IMR-90 (cell line): ENCODE data around the gene HMGB3. TPM values are rescaled to one million over a fixed set of nuclear protein-coding genes. Genes with fewer than 3 reads are reported as not detected.

Source experiments
- ATAC-seq: fragments of 200-7000 bp; cut with Tn5 transposase; 2 replicates; pipeline ENCODE4 v1.9.1; 2020; ENCODE audit warnings: low read depth, mild to moderate bottlenecking, moderate library complexity
- BruUV-seq: library from RNA; stranded (reverse); fragments of 400-500 nt; replicated peaks from 2 replicates; lab custom pipeline; 2021; lab: Mats Ljungman, UMichigan
- CTCF ChIA-PET: fragments of 300-600 bp; formaldehyde crosslinking; extraction: SDS; loops from one replicate; lab custom pipeline; 2021; ENCODE audit warnings: antibody characterized with exemption; lab: Yijun Ruan, JAX
- POLR2A ChIA-PET: fragments of 300-600 bp; sonication (Branson Sonifier 250); formaldehyde crosslinking; loops from one replicate; lab custom pipeline; 2022; ENCODE audit warnings: antibody characterized with exemption; ENCODE audit not compliant: unreplicated experiment; lab: Charles Lee
- DNase-seq: peaks from one replicate; pipeline ENCODE4 v3.0.0; 2013
- H2AFZ ChIP-seq: replicated peaks from 2 replicates; pipeline ENCODE3; 2013; ENCODE audit warnings: low read length, mild to moderate bottlenecking; ENCODE audit not compliant: poor library complexity
- H2AK5ac ChIP-seq: 2 replicates; pipeline ENCODE4 v1.6.1; 2013; ENCODE audit warnings: low read depth, low read length, inconsistent platforms
- H2AK9ac ChIP-seq: replicated peaks from 2 replicates; pipeline ENCODE3; 2013; ENCODE audit warnings: mild to moderate bottlenecking, low read depth, low read length, moderate library complexity; ENCODE audit not compliant: poor library complexity
- H2BK120ac ChIP-seq: 2 replicates; pipeline ENCODE4 v1.6.1; 2013; ENCODE audit warnings: low read depth, low read length, inconsistent platforms
- H2BK15ac ChIP-seq: 3 replicates; pipeline ENCODE4 v1.6.1; 2013; ENCODE audit warnings: low read depth, low read length, inconsistent platforms
- H2BK20ac ChIP-seq: 2 replicates; pipeline ENCODE4 v1.6.1; 2013; ENCODE audit warnings: low read depth, mild to moderate bottlenecking, inconsistent platforms, low read length, moderate library complexity
- H2BK5ac ChIP-seq: 2 replicates; pipeline ENCODE4 v1.6.1; 2013; ENCODE audit warnings: mild to moderate bottlenecking, low read depth, low read length, inconsistent platforms; ENCODE audit not compliant: poor library complexity, severe bottlenecking
- H3K14ac ChIP-seq: replicated peaks from 2 replicates; pipeline ENCODE4 v1.6.1; 2013; ENCODE audit warnings: low read depth, low read length, inconsistent platforms
- H3K18ac ChIP-seq: 2 replicates; pipeline ENCODE4 v1.6.1; 2013; ENCODE audit warnings: low read depth, low read length, control low read depth
- H3K23ac ChIP-seq: 2 replicates; pipeline ENCODE4 v1.6.1; 2013; ENCODE audit warnings: low read depth, low read length, inconsistent platforms
- H3K27ac ChIP-seq: 2 replicates; pipeline ENCODE4 v1.5.1; 2013; ENCODE audit warnings: mild to moderate bottlenecking, control low read depth, low read length; ENCODE audit not compliant: insufficient read depth
- H3K27me3 ChIP-seq: 2 replicates; pipeline ENCODE4 v1.6.1; 2013; ENCODE audit warnings: low read length; ENCODE audit not compliant: control insufficient read depth, insufficient read depth
- H3K36me3 ChIP-seq: 2 replicates; pipeline ENCODE4 v1.6.1; 2013; ENCODE audit warnings: low read length, mixed read lengths; ENCODE audit not compliant: control insufficient read depth, insufficient read depth
- H3K4ac ChIP-seq: 2 replicates; pipeline ENCODE4 v1.6.1; 2013; ENCODE audit warnings: low read depth, low read length, inconsistent platforms
- H3K4me1 ChIP-seq: 2 replicates; pipeline ENCODE4 v1.6.1; 2013; ENCODE audit warnings: low read length, mixed read lengths; ENCODE audit not compliant: control insufficient read depth, insufficient read depth
- H3K4me2 ChIP-seq: 2 replicates; pipeline ENCODE4 v1.6.1; 2013; ENCODE audit warnings: low read depth, mild to moderate bottlenecking, control low read depth, low read length, moderate library complexity
- H3K4me3 ChIP-seq: 2 replicates; pipeline ENCODE4 v1.5.1; 2013; ENCODE audit warnings: low read depth, mild to moderate bottlenecking, control low read depth, low read length, moderate library complexity; ENCODE audit not compliant: insufficient read depth
- H3K56ac ChIP-seq: 2 replicates; pipeline ENCODE4 v1.6.1; 2013; ENCODE audit warnings: low read length, inconsistent platforms; ENCODE audit not compliant: insufficient read depth; ENCODE audit errors: extremely low read depth
- H3K79me1 ChIP-seq, 2 experiments: 2 replicates each; pipeline ENCODE4 v1.6.1; 2013; ENCODE audit warnings: low read length in 2 of 2, inconsistent platforms in 1 of 2, low read depth in 1 of 2
- H3K9ac ChIP-seq: 2 replicates; pipeline ENCODE4 v1.6.1; 2013; ENCODE audit warnings: low read depth, low read length, control low read depth
- H3K9me1 ChIP-seq: 2 replicates; pipeline ENCODE4 v1.6.1; 2013; ENCODE audit warnings: low read length, inconsistent platforms; ENCODE audit not compliant: insufficient read depth
- H3K9me3 ChIP-seq: 2 replicates; pipeline ENCODE4 v1.6.1; 2013; ENCODE audit warnings: low read length; ENCODE audit not compliant: control insufficient read depth, insufficient read depth
- H4K20me1 ChIP-seq: 2 replicates; pipeline ENCODE4 v1.6.1; 2013; ENCODE audit warnings: low read length, inconsistent platforms; ENCODE audit not compliant: insufficient read depth
- H4K5ac ChIP-seq: 2 replicates; pipeline ENCODE4 v1.6.1; 2013; ENCODE audit warnings: mild to moderate bottlenecking, low read depth, low read length, control low read depth
- H4K8ac ChIP-seq, 2 experiments: 2 replicates each; pipeline ENCODE4 v1.6.1; 2013; ENCODE audit warnings: low read depth in 2 of 2, low read length in 2 of 2, control low read depth in 1 of 2, inconsistent platforms in 1 of 2
- H4K91ac ChIP-seq: 2 replicates; pipeline ENCODE4 v1.6.1; 2013; ENCODE audit warnings: low read depth, low read length, inconsistent platforms; ENCODE audit not compliant: insufficient read depth
- CEBPB ChIP-seq: IDR thresholded peaks from 2 replicates; pipeline ENCODE4 v1.6.1; 2012; ENCODE audit warnings: low read depth, low read length, improper control_type of control experiment
- CHD1 ChIP-seq: IDR thresholded peaks from 2 replicates; pipeline ENCODE4 v1.6.1; 2012; ENCODE audit warnings: low read depth, low read length, improper control_type of control experiment
- MXI1 ChIP-seq: IDR thresholded peaks from 2 replicates; pipeline ENCODE4 v1.6.1; 2012; ENCODE audit warnings: low read depth, mild to moderate bottlenecking, low read length, moderate library complexity, borderline replicate concordance
- RFX5 ChIP-seq: IDR thresholded peaks from 2 replicates; pipeline ENCODE4 v1.8.0; 2012; ENCODE audit warnings: low read depth, mild to moderate bottlenecking, low read length, moderate library complexity
- SMC3 ChIP-seq: fragments of 150-350 bp; IDR thresholded peaks from 2 replicates; pipeline ENCODE4 v1.6.1; 2016; ENCODE audit warnings: low read depth, mild to moderate bottlenecking, antibody characterized with exemption, low read length, moderate library complexity
- WGBS, 2 experiments: methylation state at CpG; one replicate each; pipeline versions ENCODE4 v1.1.5 to v1.1.7; 2013; ENCODE audit warnings: missing lambda C conversion rate in 2 of 2; ENCODE audit not compliant: insufficient read length in 1 of 2; ENCODE audit errors: extremely low coverage in 2 of 2; 5-methylcytosine and 5-hydroxymethylcytosine counted together
- dilution Hi-C: fragments of 300-500 bp; cut with HindIII; formaldehyde crosslinking; loops from one replicate; pipeline ENCODE4 v1.14.3; 2018; ENCODE audit warnings: low sequenced_read_pairs; ENCODE audit not compliant: unreplicated experiment
- in situ Hi-C: fragments of 300-500 bp; cut with MboI; formaldehyde crosslinking; loops from 3 replicates; pipeline ENCODE4 v1.14.3; 2019; ENCODE audit warnings: low sequenced_read_pairs, inconsistent platforms, mixed read lengths
- intact Hi-C: fragments of 100-400 bp; cut with micrococcal nuclease; formaldehyde crosslinking; loops from 2 replicates; pipeline ENCODE4 v1.10.0; 2022
- polyA plus RNA-seq, 3 experiments: library from polyadenylated mRNA; depleted of rRNA; stranded (reverse); fragments of >200 nt; gene quantifications; 2 replicates each; pipeline ENCODE4 v1.2.3, GENCODE V29; 2012; ENCODE audit warnings: low replicate concordance in 1 of 3
- total RNA-seq: library from RNA; depleted of rRNA; stranded (reverse); fragments of >200 nt; gene quantifications from 2 replicates; pipeline ENCODE4 v1.2.3, GENCODE V29; 2012
- TF ChIP-seq, protein P1 (sequence below): conservative IDR thresholded peaks from 2 replicates; pipeline ENCODE4 v1.5.1; 2012; ENCODE audit warnings: mild to moderate bottlenecking, low read depth, low read length, improper control_type of control experiment

The HMGB3 gene
- total and polyA plus RNA-seq, 2 of the 4 experiments (the other 2 are of a cell fraction): 14.7 to 21.3 TPM

DNA sequence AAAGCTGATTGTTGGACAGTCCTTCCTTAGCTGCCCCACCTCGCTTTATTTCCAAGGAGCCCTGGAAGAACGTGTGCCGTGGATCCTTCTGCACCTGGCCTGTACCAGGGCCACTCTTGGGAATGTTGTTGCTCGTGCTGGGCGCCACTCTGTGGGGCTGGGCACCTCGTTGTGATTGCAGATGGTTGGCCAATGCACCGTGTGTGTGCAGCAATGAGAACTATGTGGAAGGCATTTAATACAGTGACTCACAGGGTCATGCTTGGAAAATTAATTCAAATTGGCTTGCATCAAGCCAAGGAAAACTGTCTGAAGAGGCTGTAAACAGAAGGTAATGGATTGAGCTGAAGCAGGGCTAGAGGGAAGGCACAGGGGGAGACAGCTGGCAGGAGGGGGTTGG is 47.7 kb upstream of the HMGB3 start:
- Histone ChIP-seq H4K91ac (no peak overlapping the region), H4K8ac (no peak overlapping the region), H2AK9ac (no peak overlapping the region), H2BK15ac (no peak overlapping the region), H2AFZ (no peak overlapping the region), H4K5ac (no peak overlapping the region), H2BK20ac (no peak overlapping the region), H3K9ac (no peak overlapping the region), H3K4ac (no peak overlapping the region), H3K79me1 (no peaks in the 10 kb centered on the region), H3K4me3 (no peak overlapping the region), H3K27me3 (no peaks in the 10 kb centered on the region; the same call in 1 of the 2 replicates), H2AK5ac (no peak overlapping the region), H3K4me1 (no peaks in the 10 kb centered on the region), H3K9me3 (peaks cover 2% of the 10 kb centered on the region; the same call in 1 of the 2 replicates), H2BK120ac (no peak overlapping the region), H3K27ac (no peak overlapping the region), H3K18ac (no peak overlapping the region), H3K4me2 (no peak overlapping the region), H3K56ac (no peak overlapping the region), H4K20me1 (no peaks in the 10 kb centered on the region), H3K36me3 (no peaks in the 10 kb centered on the region), H3K9me1 (no peaks in the 10 kb centered on the region), H3K14ac (no peak overlapping the region), H3K23ac (no peak overlapping the region), H2BK5ac (no peak overlapping the region)
- intact Hi-C loops (no loop called here), in situ Hi-C loops (no loop called here), dilution Hi-C loops (no loop called here)
- ChIA-PET POLR2A (no interaction called here), CTCF (no interaction called here)
- ATAC-seq (peak; percentile 79), DNase-seq (peak; percentile 41)
- BruUV-seq: no TSS peak
- 60% methylated on average over 1 of the region's 7 CpGs; no CpG with 5 or more reads in 1 of the 2 experiments for WGBS, 2 experiments
- TF ChIP-seq RFX5 (no peak), MXI1 (no peak), SMC3 (no peak), CHD1 (no peak), CEBPB (peak; percentile 57; the same call in 1 of the 2 replicates)
- TF ChIP-seq, protein P1, sequence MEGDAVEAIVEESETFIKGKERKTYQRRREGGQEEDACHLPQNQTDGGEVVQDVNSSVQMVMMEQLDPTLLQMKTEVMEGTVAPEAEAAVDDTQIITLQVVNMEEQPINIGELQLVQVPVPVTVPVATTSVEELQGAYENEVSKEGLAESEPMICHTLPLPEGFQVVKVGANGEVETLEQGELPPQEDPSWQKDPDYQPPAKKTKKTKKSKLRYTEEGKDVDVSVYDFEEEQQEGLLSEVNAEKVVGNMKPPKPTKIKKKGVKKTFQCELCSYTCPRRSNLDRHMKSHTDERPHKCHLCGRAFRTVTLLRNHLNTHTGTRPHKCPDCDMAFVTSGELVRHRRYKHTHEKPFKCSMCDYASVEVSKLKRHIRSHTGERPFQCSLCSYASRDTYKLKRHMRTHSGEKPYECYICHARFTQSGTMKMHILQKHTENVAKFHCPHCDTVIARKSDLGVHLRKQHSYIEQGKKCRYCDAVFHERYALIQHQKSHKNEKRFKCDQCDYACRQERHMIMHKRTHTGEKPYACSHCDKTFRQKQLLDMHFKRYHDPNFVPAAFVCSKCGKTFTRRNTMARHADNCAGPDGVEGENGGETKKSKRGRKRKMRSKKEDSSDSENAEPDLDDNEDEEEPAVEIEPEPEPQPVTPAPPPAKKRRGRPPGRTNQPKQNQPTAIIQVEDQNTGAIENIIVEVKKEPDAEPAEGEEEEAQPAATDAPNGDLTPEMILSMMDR: no peak
